ENCODE data around the gene MEGF8.

The MEGF8 gene

GRCh38 chr19:42286349-42287016, 39.0 kb upstream of the MEGF8 start:
- DNase-seq (ENCODE audit: low spot score): no peak

- no peak for DNase-seq (ENCODE audit: low spot score)
These were observed 38.2 kb upstream of the MEGF8 start for GRCh38 chr19:42287017-42287826.

DNA sequence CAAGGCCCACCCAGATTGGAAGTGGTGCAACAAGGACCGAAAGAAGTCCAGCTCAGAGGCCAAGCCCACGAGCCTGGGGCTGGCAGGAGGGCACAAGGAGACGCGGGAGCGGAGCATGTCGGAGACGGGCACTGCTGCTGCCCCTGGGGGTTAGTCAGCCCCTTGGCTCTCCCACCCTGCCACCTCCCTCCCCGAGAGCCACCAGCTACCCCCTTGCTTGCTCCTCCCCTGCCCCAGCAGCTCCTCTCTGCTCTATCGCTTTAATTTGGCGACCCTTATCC, 37.7 kb upstream of the MEGF8 start:
- no peak for DNase-seq (ENCODE audit: low spot score)

- DNase-seq (ENCODE audit: low spot score): no peak
These were observed 37.0 kb upstream of the MEGF8 start for GRCh38 chr19:42288387-42288786.

- DNase-seq (ENCODE audit: low spot score): no peak
These were observed 36.4 kb upstream of the MEGF8 start for GRCh38 chr19:42288881-42289555.

DNA sequence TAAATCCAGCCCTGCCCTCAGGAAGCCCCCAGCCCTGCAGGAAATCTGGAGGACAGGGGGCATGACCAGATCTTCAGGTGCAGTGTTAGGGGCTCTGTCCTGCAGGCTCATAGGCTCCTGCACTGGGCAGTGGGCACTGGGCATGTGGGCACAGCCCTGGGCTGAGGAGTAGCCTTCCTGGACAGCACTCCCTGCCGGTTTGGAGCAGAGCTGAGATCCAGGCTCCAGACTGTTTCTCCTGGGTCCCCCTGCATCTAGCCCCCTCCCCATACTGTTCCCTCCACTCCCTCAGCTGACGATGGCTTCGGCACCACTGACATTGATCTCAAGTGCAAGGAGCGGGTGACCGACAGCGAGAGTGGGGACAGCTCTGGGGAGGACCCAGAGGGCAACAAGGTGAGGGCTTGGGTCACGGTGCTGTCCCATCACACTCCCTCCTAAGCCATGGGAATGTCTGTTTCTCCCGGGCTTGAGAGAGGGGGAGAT, 35.8 kb upstream of the MEGF8 start:
- DNase-seq (ENCODE audit: low spot score): no peak

- no peak for DNase-seq (ENCODE audit: low spot score)
These were observed 35.3 kb upstream of the MEGF8 start for GRCh38 chr19:42290136-42290522.

GRCh38 chr19:42290523-42291434, 34.7 kb upstream of the MEGF8 start:
- no peak for DNase-seq (ENCODE audit: low spot score)

- DNase-seq (ENCODE audit: low spot score): no peak
These were observed 34.0 kb upstream of the MEGF8 start for GRCh38 chr19:42291435-42291810.

GRCh38 chr19:42292042-42292960, 33.1 kb upstream of the MEGF8 start:
- DNase-seq (ENCODE audit: low spot score): no peak

DNA sequence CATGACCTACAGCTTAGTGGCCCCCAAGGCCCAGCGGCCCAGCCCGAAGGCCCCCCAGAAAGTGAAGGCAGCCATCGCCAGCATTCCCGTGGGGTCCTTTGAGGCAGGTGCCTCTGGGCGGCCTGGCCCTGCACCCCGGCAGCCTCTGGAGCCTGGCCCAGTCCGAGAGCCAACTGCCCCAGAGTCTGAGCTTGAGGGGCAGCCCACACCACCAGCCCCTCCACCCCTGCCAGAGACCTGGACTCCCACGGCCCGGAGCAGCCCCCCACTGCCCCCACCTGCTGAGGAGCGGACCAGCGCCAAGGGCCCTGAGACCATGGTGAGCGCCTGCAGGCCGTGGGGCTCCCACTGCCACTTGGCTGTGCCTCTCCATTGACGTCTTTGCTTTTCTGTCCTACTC, 32.5 kb upstream of the MEGF8 start:
- DNase-seq (ENCODE audit: low spot score): no peak

DNA sequence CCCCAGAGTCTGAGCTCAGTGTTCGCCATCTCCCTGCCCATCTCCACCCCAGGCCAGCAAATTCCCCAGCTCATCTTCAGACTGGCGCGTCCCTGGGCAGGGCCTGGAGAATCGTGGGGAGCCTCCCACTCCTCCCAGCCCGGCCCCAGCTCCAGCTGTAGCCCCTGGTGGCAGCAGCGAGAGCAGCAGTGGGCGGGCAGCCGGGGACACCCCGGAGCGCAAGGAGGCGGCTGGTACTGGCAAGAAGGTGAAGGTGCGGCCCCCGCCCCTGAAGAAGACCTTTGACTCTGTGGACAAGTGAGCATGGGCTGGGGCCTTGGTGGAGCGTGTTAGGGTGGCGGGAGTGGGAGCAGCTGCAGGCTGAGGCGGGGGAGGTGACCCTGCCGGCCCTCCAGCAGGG, 31.9 kb upstream of the MEGF8 start:
- no peak for DNase-seq (ENCODE audit: low spot score)

DNA sequence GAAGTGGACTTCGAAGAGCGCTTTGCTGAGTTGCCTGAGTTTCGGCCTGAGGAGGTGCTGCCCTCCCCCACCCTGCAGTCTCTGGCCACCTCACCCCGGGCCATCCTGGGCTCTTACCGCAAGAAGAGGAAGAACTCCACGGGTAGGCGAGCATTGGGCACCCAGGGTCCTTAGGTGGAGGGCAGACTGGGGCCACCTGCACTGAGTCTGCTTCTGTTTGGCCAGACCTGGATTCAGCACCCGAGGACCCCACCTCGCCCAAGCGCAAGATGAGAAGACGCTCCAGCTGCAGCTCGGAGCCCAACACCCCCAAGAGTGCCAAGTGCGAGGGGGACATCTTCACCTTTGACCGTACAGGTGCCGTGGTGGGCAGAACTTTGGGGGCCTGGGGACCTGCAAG, 31.5 kb upstream of the MEGF8 start:
- no peak for DNase-seq (ENCODE audit: low spot score)

- no peak for DNase-seq (ENCODE audit: low spot score)
These were observed 30.8 kb upstream of the MEGF8 start for GRCh38 chr19:42294471-42295137.

DNA sequence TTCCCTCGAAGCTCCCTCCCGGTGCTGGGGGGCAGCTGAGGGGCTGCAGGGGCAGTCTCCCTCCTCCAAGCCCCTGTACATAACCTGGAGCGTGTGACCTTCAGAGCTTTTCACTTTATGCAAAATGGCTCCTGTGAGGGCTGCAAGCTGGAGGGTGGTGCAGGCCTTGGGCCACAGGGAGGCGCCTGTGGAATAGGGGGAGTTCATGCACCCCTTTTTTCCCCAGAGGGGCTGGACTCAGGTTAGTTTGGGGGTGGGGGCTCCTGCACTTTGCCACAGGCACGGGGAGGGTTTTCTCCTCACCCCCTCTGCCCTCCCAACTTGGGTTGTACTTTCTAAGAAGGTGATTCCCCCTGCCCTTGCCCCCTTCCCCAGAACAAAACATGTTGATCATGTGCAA, 30.1 kb upstream of the MEGF8 start:
- no peak for DNase-seq (ENCODE audit: low spot score)

GRCh38 chr19:42295831-42296525, 29.5 kb upstream of the MEGF8 start:
- DNase-seq (ENCODE audit: low spot score): peak; percentile 66

- DNase-seq (ENCODE audit: low spot score): no peak
These were observed 28.4 kb upstream of the MEGF8 start for GRCh38 chr19:42297039-42297438.

DNA sequence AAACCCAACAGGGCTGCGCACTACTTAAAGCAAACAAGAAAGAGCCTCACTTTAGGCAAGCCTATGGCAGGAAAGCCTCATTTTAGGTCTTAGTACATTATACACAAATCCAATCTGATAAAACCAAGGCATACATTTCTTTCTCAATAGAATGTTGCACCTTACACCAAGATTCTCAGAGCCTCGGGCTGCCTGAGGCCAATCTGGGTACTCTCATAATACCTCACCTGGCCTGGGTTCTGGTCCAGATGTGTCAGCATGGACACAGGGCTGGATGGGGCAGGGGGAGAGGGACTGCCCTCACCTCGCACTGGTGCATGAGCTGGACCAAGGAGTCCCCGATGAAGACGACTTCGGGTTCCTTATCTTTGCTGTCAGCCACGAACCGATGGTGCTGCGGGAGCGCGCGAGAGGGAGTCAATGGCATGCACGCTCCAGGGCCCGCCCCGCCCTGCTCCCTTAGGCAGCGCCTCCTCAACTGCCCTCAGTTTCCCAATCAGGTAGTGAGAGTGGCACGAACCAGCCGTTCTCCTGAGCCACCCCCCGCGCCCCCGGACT, 23.7 kb upstream of the MEGF8 start, which contains the start of gene PRR19:
Gene PRR19 (plus strand): TSS at position 487 of the 558 bp plus-strand sequence. CDS start 7,453 bp downstream, outside the sequence.
- no peak for DNase-seq (ENCODE audit: low spot score)

DNA sequence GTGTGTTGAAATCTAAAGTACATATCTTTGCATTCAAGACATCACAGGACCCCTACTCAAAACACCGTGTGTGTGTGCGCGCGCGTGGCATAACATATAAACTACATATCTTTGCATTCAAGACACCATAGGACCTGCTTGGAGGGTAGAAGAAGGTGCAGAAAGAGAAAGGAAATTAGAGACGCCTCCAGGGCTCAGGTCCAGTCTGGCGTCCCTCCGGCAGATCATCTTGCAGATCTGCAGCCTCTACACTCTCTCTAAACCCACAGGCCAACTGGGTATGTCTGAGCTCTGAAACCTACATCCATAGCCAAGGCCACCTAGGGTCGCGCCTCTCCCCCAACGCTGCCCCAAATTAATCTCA, 22.4 kb upstream of the MEGF8 start:
- DNase-seq (ENCODE audit: low spot score): no peak

DNA sequence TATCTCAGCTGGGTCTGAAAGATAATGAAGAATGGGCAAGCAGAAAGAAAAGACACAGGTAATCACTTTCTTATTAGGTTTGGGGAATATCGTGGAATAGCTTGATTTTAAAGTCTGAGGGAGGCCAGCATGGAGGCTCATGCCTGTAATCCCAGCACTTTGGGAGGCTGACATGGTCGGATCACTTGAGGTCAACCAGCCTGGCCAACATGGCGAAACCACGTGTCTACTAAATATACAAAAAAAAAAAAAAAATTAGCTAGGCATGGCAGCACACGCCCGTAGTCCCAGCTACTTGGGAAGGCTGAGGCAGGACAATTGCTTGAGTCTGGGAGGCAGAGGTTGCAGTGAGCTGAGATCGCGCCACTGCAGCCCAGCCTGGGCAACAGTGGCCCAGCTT, 21.6 kb upstream of the MEGF8 start:
- DNase-seq (ENCODE audit: low spot score): no peak
